GM23338 (cell line): ENCODE measurements around the gene CACNB1. TPM values are rescaled to one million over a fixed set of nuclear protein-coding genes. Genes with fewer than 3 reads are reported as not detected.
A peak's percentile ranks its signal among the peaks of the same experiment; 100 is the strongest.

Experiments used
- ATAC-seq: fragments of 200-7000 bp; cut with Tn5 transposase; 3 replicates; pipeline ENCODE4 v1.9.1; 2020
- DNase-seq: peaks from one replicate; pipeline ENCODE4 v3.0.0-alpha.2; 2015; ENCODE audit warnings: low spot score
- H2AFZ ChIP-seq: fragments of 200-600 bp; sonication (generic); 2 replicates; pipeline ENCODE4 v1.8.0; 2016; ENCODE audit warnings: antibody characterized with exemption, mild to moderate bottlenecking, moderate library complexity
- H3F3A ChIP-seq: fragments of 200-600 bp; sonication (generic); replicated peaks from 2 replicates; pipeline ENCODE4 v1.8.0; 2017; ENCODE audit warnings: antibody characterized with exemption, mixed run types, low read depth
- H3K27ac ChIP-seq: fragments of 200-600 bp; sonication (generic); 2 replicates; pipeline ENCODE4 v1.6.1; 2016; ENCODE audit warnings: low read depth
- H3K27me3 ChIP-seq: fragments of 200-600 bp; sonication (generic); 2 replicates; pipeline ENCODE4 v1.8.0; 2016; ENCODE audit warnings: mild to moderate bottlenecking, mixed run types, moderate library complexity; ENCODE audit not compliant: insufficient read depth
- H3K36me3 ChIP-seq: fragments of 200-600 bp; sonication (generic); 2 replicates; pipeline ENCODE4 v1.8.0; 2016; ENCODE audit warnings: mild to moderate bottlenecking; ENCODE audit not compliant: insufficient read depth
- H3K4me1 ChIP-seq: fragments of 200-600 bp; sonication (generic); 2 replicates; pipeline ENCODE4 v1.8.0; 2016; ENCODE audit warnings: mild to moderate bottlenecking, moderate library complexity; ENCODE audit not compliant: insufficient read depth
- H3K4me2 ChIP-seq: fragments of 200-600 bp; sonication (generic); 2 replicates; pipeline ENCODE4 v1.7.1; 2017; ENCODE audit warnings: mixed run types
- H3K4me3 ChIP-seq: fragments of 200-600 bp; sonication (generic); 2 replicates; pipeline ENCODE4 v1.6.1; 2016; ENCODE audit warnings: mixed run types
- H3K79me2 ChIP-seq: fragments of 200-600 bp; sonication (generic); replicated peaks from 2 replicates; pipeline ENCODE4 v1.8.0; 2017; ENCODE audit warnings: mild to moderate bottlenecking; ENCODE audit not compliant: insufficient read depth
- H3K9me2 ChIP-seq: fragments of 200-600 bp; sonication (generic); 2 replicates; pipeline ENCODE4 v1.8.0; 2017; ENCODE audit not compliant: insufficient read depth
- H4K20me1 ChIP-seq: fragments of 200-600 bp; sonication (generic); replicated peaks from 2 replicates; pipeline ENCODE4 v1.8.0; 2017; ENCODE audit warnings: mild to moderate bottlenecking; ENCODE audit not compliant: insufficient read depth
- H3K27ac Mint-ChIP-seq: 2 replicates; pipeline ENCODE4 v1.8.0; 2020; ENCODE audit warnings: inconsistent platforms, mild to moderate bottlenecking, moderate library complexity, mixed read lengths
- H3K27me3 Mint-ChIP-seq: 3 replicates; pipeline ENCODE4 v1.8.0; 2022; ENCODE audit warnings: low read depth, mild to moderate bottlenecking, moderate library complexity, mixed read lengths, inconsistent platforms; ENCODE audit not compliant: insufficient read depth, poor library complexity
- H3K36me3 Mint-ChIP-seq: 3 replicates; pipeline ENCODE4 v1.8.0; 2021; ENCODE audit warnings: low read depth, mild to moderate bottlenecking, inconsistent platforms, moderate library complexity, mixed read lengths
- H3K4me1 Mint-ChIP-seq: 3 replicates; pipeline ENCODE4 v1.8.0; 2020; ENCODE audit warnings: mild to moderate bottlenecking, inconsistent platforms, mixed read lengths
- H3K4me3 Mint-ChIP-seq: 3 replicates; pipeline ENCODE4 v1.8.0; 2021; ENCODE audit warnings: moderate library complexity, mild to moderate bottlenecking, inconsistent platforms, mixed read lengths
- H3K9me3 Mint-ChIP-seq: 3 replicates; pipeline ENCODE4 v1.8.0; 2020; ENCODE audit warnings: moderate library complexity, mild to moderate bottlenecking, inconsistent platforms, mixed read lengths
- CTCF ChIP-seq, 2 experiments: fragments of 200-600 bp in 1 of 2; sonication (generic) in 1 of 2; conservative IDR thresholded peaks; 2 replicates each; pipeline versions ENCODE4 v1.5.1 to v1.6.1; 2016 to 2017; ENCODE audit warnings: antibody characterized with exemption in 2 of 2, low read depth in 2 of 2, mild to moderate bottlenecking in 2 of 2, moderate library complexity in 1 of 2
- EZH2 ChIP-seq: fragments of 200-600 bp; sonication (generic); IDR thresholded peaks from one replicate; pipeline ENCODE4 v1.8.0; 2017; ENCODE audit warnings: antibody characterized with exemption, mild to moderate bottlenecking, low read depth; ENCODE audit not compliant: unreplicated experiment
- EZH2phosphoT487 ChIP-seq: fragments of 200-600 bp; sonication (generic); IDR thresholded peaks from one replicate; pipeline ENCODE4 v1.8.1; 2018; ENCODE audit warnings: antibody characterized with exemption; ENCODE audit not compliant: unreplicated experiment
- JUNB ChIP-seq: IDR thresholded peaks from one replicate; pipeline ENCODE4 v1.6.1; 2016; ENCODE audit warnings: antibody characterized with exemption; ENCODE audit not compliant: unreplicated experiment
- STAT1 ChIP-seq: IDR thresholded peaks from one replicate; pipeline ENCODE4 v1.6.1; 2016; ENCODE audit warnings: antibody characterized with exemption; ENCODE audit not compliant: unreplicated experiment
- ZNF331 ChIP-seq: fragments of 250-450 bp; sonication (Bioruptor Pico); IDR thresholded peaks from 2 replicates; pipeline ENCODE4 v1.5.0; 2020; ENCODE audit warnings: low read depth, mild to moderate bottlenecking, moderate library complexity
- ZNF462 ChIP-seq: fragments of 250-450 bp; sonication (Bioruptor Pico); IDR thresholded peaks from 2 replicates; pipeline ENCODE4 v1.5.0; 2020; ENCODE audit warnings: mild to moderate bottlenecking, moderate library complexity
- polyA plus RNA-seq: library from polyadenylated mRNA; unstranded; fragments of >200 nt; fragmentation: Nextera tagmentation; extraction: Ambion mirVana; gene quantifications from 2 replicates; pipeline ENCODE4 v1.2.1, GENCODE V29; 2016
- total RNA-seq: library from RNA; depleted of rRNA; stranded (reverse); fragments of >200 nt; shearing (Covaris generic); gene quantifications from 2 replicates; pipeline ENCODE4 v1.2.3, GENCODE V29; 2014

Gene CACNB1
- total and polyA plus RNA-seq, 2 experiments from 2014 or later, result 8.4 to 13.1 TPM

GRCh38 chr17:39156491-39156890 lies 41.0 kb downstream of the CACNB1 start:
- ATAC-seq (no peak), DNase-seq (no peak)
- no peak for TF ChIP-seq JUNB
- Mint-ChIP-seq H3K9me3 (peaks cover 13% of the 10 kb centered on the region), H3K27me3 (peaks cover 44% of the 10 kb centered on the region), H3K4me3 (no peak overlapping the region), H3K4me1 (peaks cover 14% of the 10 kb centered on the region), H3K36me3 (peaks cover 9% of the 10 kb centered on the region), H3K27ac (no peak overlapping the region)
- no peaks in the 10 kb centered on the region; the same call in 1 of the 2 replicates for H3K4me1 ChIP-seq
- H3K36me3 ChIP-seq, result no peaks in the 10 kb centered on the region
- H3K79me2 ChIP-seq, result no peaks in the 10 kb centered on the region
- H4K20me1 ChIP-seq, result no peaks in the 10 kb centered on the region
- H2AFZ ChIP-seq, result peak overlapping the region; percentile 38; the same call in 1 of the 2 replicates
- H3K4me3 ChIP-seq, result no peak overlapping the region
- peaks cover 11% of the 10 kb centered on the region for H3K27me3 ChIP-seq
- no peak overlapping the region for H3K4me2 ChIP-seq
- no peak overlapping the region for H3K27ac ChIP-seq
- no peaks in the 10 kb centered on the region for H3F3A ChIP-seq
- no peaks in the 10 kb centered on the region for H3K9me2 ChIP-seq

- Mint-ChIP-seq H3K27ac (no peak overlapping the region), H3K4me3 (no peak overlapping the region), H3K27me3 (peaks cover 49% of the 10 kb centered on the region), H3K36me3 (peaks cover 9% of the 10 kb centered on the region), H3K4me1 (peaks cover 14% of the 10 kb centered on the region), H3K9me3 (peaks cover 13% of the 10 kb centered on the region)
- no peak overlapping the region for H3K27ac ChIP-seq
- H3K4me2 ChIP-seq, result no peak overlapping the region
- TF ChIP-seq ZNF462 (CRISPR knock-in tag) (no peak), EZH2 (no peak), CTCF (conservative IDR thresholded peaks at IDR 0.05; ENCODE audit: low read depth in 2 of 2) (no peak), STAT1 (no peak), ZNF331 (CRISPR knock-in tag) (no peak), JUNB (no peak), EZH2phosphoT487 (no peak)
- no peak overlapping the region for H3K4me3 ChIP-seq
- no peaks in the 10 kb centered on the region for H3F3A ChIP-seq
- DNase-seq (no peak), ATAC-seq (no peak)
- no peaks in the 10 kb centered on the region for H3K79me2 ChIP-seq
- H3K27me3 ChIP-seq, result peaks cover 18% of the 10 kb centered on the region
- H3K36me3 ChIP-seq, result no peaks in the 10 kb centered on the region
- H3K4me1 ChIP-seq, result peaks cover 2% of the 10 kb centered on the region; the same call in 1 of the 2 replicates
- H3K9me2 ChIP-seq, result no peaks in the 10 kb centered on the region
- peak overlapping the region; percentile 38; the same call in 1 of the 2 replicates for H2AFZ ChIP-seq
- no peaks in the 10 kb centered on the region for H4K20me1 ChIP-seq
Observed at GRCh38 chr17:39155654-39156053, 41.8 kb downstream of the CACNB1 start.
